TTC549 (cell line): ENCODE data around the gene KRTAP12-3.

Experiments
- FAIRE-seq: peaks from 2 replicates; lab custom pipeline; 2012; peaks lifted over from hg19 to GRCh38; lab: Jason Lieb, UNC

Gene KRTAP12-3

DNA sequence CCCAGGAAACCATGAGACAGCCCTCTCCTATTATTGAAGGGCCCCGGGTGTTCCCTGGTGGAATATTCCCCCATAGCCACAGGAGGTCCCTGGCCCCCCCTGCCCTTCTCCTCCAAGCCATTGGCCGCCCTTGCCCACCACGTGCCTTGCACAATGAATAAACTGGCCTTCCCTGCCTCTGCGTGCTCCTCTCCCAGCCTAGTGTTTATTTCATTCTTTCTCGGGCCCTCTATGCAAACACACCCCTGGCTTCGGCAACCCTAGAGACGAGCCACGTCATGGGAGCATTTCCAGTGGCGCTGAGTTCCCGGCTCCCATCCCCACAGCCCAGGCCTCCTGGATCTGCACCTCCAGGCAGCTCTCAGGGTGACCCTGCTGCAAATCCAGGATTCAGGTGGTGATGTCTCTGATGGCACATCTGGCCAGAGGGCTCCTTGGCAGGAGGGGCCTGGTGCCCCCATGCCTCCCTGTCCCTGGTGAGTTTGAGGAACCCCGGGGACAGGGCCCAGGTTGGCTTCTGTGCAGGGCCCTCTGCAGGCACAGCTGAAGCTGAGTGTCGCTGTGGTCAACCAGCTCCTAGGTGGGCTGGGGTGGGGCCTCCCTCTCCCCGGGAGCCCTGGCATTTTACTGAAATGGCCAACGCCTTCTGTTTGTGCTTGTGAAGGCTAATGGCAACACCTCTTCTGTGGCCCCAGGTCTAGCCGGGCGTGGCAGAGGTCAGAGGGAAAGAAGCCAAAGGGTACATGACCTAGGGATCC lies 45.4 kb downstream of the KRTAP12-3 start:
- no peak for FAIRE-seq

DNA sequence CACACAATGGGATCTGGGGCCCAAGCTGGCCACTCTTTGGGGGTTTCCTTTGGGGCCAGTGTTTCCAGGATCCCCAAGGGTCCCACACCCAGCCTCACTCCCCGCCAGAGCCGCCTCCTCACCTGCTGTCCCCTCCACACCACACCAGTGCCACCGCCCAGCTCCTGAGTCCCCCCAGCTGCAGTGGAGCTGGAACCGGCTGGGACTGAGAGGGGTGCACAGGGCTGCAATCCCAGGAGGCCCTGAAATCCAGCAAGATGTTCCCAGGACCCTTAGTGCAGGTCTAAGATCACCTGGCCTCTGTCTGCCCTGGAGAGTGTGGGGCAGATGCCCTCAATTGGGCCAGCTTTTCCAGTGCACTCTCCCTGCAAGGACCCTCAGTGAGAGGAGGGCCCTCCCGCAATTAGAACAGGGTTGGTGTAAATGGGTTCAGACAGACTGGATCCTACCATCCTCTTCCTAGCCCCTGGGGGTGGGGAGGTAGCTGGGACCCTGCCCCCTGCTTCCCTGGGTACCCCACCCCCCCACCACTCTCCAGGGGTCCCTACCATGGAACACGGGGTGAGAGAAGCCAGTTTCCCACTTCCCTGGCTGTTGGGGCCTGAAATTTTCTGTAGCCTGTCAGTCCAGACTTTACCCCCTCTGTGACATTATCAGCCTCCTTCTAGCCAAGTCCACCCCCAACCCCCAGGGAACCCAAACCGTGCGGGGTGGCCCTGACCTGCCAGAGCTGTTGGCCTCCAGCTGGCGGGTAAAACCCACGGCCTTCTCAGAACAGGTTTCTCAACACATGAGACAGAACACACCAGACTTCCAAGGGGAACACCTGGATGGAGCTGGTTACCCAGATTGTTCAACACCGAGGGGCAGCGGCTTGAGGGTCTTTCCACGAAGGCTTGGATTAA lies 46.3 kb downstream of the KRTAP12-3 start:
- FAIRE-seq = no peak

DNA sequence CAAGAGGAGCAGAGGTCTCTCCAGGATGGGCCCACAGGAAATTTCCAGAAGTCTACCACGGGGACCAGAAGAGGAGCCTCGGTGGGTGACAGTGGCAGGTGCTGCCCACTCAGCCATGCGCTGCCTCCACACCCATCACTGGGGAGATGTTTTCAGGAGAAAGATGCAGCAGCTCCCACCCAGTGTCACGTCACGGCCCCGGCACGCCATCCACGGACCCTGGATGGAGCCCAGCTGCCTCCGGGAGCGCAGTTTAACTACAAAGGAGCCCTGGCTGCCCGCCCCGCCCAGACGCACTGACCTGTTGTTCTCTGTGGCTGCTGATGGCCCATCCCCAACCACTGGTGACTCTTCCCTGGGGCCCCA lies 46.9 kb downstream of the KRTAP12-3 start:
- FAIRE-seq = no peak

DNA sequence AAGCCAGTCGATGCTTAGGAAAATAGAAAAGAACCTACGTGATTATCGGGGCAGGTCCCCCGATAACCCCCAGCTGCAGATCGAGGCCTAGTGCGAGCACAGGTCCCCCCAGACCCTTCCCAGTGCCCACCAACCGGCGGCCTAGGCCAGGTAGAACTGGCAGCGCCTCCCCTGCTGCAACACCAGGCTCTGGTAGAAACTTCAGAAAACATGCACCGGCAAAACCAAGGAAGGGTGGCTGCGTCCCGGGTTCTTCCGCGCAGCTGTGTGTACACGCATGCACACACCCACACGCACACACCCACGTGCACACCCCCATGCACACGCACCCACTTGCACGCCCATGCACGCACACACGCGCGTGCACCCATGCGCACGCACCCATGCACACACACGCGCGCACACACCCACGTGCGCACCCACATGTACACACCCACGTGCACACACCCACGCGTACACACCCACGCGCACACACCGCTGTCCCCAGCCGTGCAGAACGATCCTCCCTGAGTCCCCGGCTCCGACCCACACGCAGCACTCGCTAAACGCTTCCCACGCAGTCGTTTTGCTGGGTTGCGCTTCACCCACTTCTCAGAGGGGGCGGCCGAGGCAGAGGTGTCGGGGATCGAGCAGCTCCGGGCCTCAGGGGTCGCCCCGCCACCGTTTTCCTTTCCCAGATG lies 48.4 kb downstream of the KRTAP12-3 start:
- no peak for FAIRE-seq

DNA sequence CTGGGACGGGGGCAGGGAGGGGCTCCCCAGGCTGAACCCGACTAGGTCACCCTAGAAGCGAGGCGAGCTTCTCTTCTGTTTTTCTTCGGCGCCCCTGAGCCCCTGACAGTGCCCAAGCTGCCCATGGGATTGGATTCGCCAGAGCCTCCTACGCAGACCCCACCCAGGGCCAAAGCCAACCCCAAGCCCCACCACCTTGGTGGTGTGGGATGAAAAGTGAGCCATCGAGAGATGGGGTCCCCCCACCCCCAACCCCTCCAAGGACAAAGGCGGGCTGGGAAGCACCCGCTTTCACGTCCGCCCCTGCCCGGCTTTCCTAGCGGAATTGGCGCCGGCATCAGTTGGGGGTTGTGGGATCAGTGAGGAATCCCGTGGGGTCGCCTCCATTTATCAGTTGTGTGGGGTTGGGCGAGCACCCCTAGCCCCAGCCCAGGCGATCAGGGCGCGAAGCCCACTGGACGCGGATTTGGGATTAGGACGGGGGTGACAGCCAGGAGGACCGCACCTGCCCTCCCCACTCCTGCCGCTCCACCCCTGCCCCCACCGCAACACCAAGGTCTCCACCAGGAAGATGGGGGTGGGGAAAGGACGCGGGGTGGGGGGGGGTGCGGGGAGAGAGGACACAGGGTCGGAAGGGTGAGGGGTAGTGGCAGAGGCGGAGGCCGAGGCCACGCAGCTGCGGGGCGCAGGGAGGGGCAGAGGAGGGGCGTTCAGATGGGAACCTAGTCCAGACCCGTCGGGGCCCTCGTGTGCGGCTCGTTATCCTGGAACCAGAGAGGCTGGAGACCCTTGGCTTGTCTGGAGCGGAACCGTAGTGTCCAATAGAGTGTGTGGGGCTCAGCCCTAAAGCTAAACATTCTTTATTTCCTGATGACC lies 49.2 kb downstream of the KRTAP12-3 start:
- no peak for FAIRE-seq
